SU-DHL-6 (cell line): ENCODE results near the gene PLEKHG2.

ENCODE experiments used
- H2AFZ ChIP-seq: fragments of 200-600 bp; sonication (generic); 2 replicates; pipeline ENCODE4 v1.6.1; 2014; ENCODE audit warnings: low read depth, mild to moderate bottlenecking, moderate library complexity, mixed read lengths, antibody characterized with exemption, low read length; ENCODE audit not compliant: severe bottlenecking
- H3F3A ChIP-seq: fragments of 200-600 bp; shearing (Covaris generic); 2 replicates; pipeline ENCODE4 v1.6.0; 2016; ENCODE audit warnings: antibody characterized with exemption, mild to moderate bottlenecking; ENCODE audit not compliant: insufficient read depth
- H3K27ac ChIP-seq: fragments of 200-600 bp; sonication (generic); 2 replicates; pipeline ENCODE4 v1.5.1; 2016; ENCODE audit warnings: low read depth, mild to moderate bottlenecking, low read length, moderate library complexity, mixed read lengths
- H3K27me3 ChIP-seq: fragments of 200-600 bp; sonication (generic), shearing (Covaris generic); 2 replicates; pipeline ENCODE4 v1.6.0; 2014; ENCODE audit warnings: mild to moderate bottlenecking, low read length
- H3K36me3 ChIP-seq: fragments of 200-600 bp; sonication (generic); 2 replicates; pipeline ENCODE4 v1.6.1; 2014; ENCODE audit warnings: mild to moderate bottlenecking, low read length, mixed read lengths
- H3K4me2 ChIP-seq: fragments of 300-600, 200-600 bp; shearing (Covaris generic), sonication (generic); 2 replicates; pipeline ENCODE4 v1.6.0; 2014; ENCODE audit warnings: low read length, low read depth, mild to moderate bottlenecking; ENCODE audit not compliant: poor library complexity, severe bottlenecking
- H3K4me3 ChIP-seq: fragments of 200-600 bp; sonication (generic); 2 replicates; pipeline ENCODE4 v1.5.1; 2014; ENCODE audit warnings: antibody characterized with exemption, low read length, mild to moderate bottlenecking, mixed read lengths; ENCODE audit not compliant: insufficient read depth, poor library complexity, severe bottlenecking
- H3K79me2 ChIP-seq: fragments of 200-600 bp; sonication (generic); 2 replicates; pipeline ENCODE4 v1.6.1; 2014; ENCODE audit warnings: mild to moderate bottlenecking, low read length, moderate library complexity; ENCODE audit not compliant: insufficient read depth
- H3K9ac ChIP-seq: fragments of 200-600 bp; sonication (generic); 2 replicates; pipeline ENCODE4 v1.7.0; 2014; ENCODE audit warnings: mild to moderate bottlenecking, low read length
- H3K9me2 ChIP-seq: fragments of 200-600 bp; sonication (generic); replicated peaks from 2 replicates; pipeline ENCODE4 v1.6.1; 2014; ENCODE audit warnings: low read length; ENCODE audit not compliant: insufficient read depth
- H3K9me3 ChIP-seq: fragments of 200-600 bp; sonication (generic); 2 replicates; pipeline ENCODE4 v1.6.1; 2014; ENCODE audit warnings: low read length, mixed read lengths; ENCODE audit not compliant: insufficient read depth
- H4K20me1 ChIP-seq: fragments of 200-600 bp; sonication (generic); 2 replicates; pipeline ENCODE4 v1.6.1; 2014; ENCODE audit warnings: low read depth, mild to moderate bottlenecking, antibody characterized with exemption, low read length, moderate library complexity, mixed read lengths
- CTCF ChIP-seq: fragments of 200-600 bp; sonication (generic); IDR thresholded peaks from one replicate; pipeline ENCODE4 v1.5.1; 2017; ENCODE audit warnings: antibody characterized with exemption, mild to moderate bottlenecking, low read length, moderate library complexity; ENCODE audit not compliant: insufficient read depth, poor library complexity, severe bottlenecking
- EZH2phosphoT487 ChIP-seq: fragments of 200-600 bp; sonication (generic), shearing (Covaris generic); conservative IDR thresholded peaks from 2 replicates; pipeline ENCODE4 v1.6.1; 2018; ENCODE audit warnings: mild to moderate bottlenecking, antibody characterized with exemption, low read length, moderate library complexity, mixed read lengths

The PLEKHG2 gene

GRCh38 chr19:39465956-39466747 lies 53.7 kb downstream of the PLEKHG2 start:
- Histone ChIP-seq H3K79me2 (peaks cover 7% of the 10 kb centered on the region; the same call in 1 of the 2 replicates), H3K9ac (no peak overlapping the region), H3K9me3 (no peaks in the 10 kb centered on the region), H4K20me1 (no peaks in the 10 kb centered on the region), H3K27ac (no peak overlapping the region), H3F3A (no peaks in the 10 kb centered on the region), H3K36me3 (no peaks in the 10 kb centered on the region; the same call in 1 of the 2 replicates), H3K9me2 (no peaks in the 10 kb centered on the region), H3K4me3 (no peak overlapping the region), H3K4me2 (no peak overlapping the region), H3K27me3 (no peaks in the 10 kb centered on the region), H2AFZ (no peak overlapping the region)
- TF ChIP-seq EZH2phosphoT487 (no peak), CTCF (no peak)

GRCh38 chr19:39467941-39468340 lies 55.5 kb downstream of the PLEKHG2 start:
- Histone ChIP-seq H3K4me3 (no peak overlapping the region), H3K9ac (no peak overlapping the region), H3K27me3 (no peaks in the 10 kb centered on the region), H3K9me3 (no peaks in the 10 kb centered on the region), H3K36me3 (no peaks in the 10 kb centered on the region; the same call in 1 of the 2 replicates), H3K4me2 (no peak overlapping the region), H3K9me2 (no peaks in the 10 kb centered on the region), H3K27ac (no peak overlapping the region), H3F3A (no peaks in the 10 kb centered on the region), H4K20me1 (no peaks in the 10 kb centered on the region), H2AFZ (no peak overlapping the region), H3K79me2 (peaks cover 7% of the 10 kb centered on the region; the same call in 1 of the 2 replicates)
- TF ChIP-seq EZH2phosphoT487 (no peak), CTCF (no peak)

DNA sequence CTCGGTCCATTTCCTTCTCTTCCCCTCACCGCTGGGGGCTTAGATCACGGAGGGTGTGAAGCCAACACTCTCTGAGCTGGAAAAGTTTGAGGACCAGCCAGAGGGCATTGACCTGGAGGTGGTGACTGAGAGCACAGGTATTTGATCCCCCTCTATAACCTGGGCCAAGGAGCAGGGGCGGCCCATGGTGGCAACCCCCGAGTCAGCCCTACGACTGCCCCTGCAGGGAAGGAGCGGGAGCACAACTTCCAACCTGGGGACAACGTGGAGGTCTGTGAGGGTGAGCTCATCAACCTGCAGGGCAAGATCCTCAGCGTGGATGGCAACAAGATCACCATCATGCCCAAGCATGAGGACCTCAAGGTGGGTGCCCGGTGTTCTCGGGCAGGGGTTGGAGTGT lies 56.6 kb downstream of the PLEKHG2 start:
- no peaks in the 10 kb centered on the region for H3F3A ChIP-seq
- no peak overlapping the region for H3K9ac ChIP-seq
- no peaks in the 10 kb centered on the region for H3K9me3 ChIP-seq
- no peaks in the 10 kb centered on the region for H4K20me1 ChIP-seq
- H3K79me2 ChIP-seq = no peaks in the 10 kb centered on the region
- H3K27me3 ChIP-seq = no peaks in the 10 kb centered on the region
- no peak overlapping the region for H3K4me3 ChIP-seq
- no peak overlapping the region for H3K4me2 ChIP-seq
- TF ChIP-seq EZH2phosphoT487 (no peak), CTCF (no peak)
- no peak overlapping the region for H3K27ac ChIP-seq
- H3K36me3 ChIP-seq = no peaks in the 10 kb centered on the region
- H2AFZ ChIP-seq = no peak overlapping the region
- H3K9me2 ChIP-seq = no peaks in the 10 kb centered on the region
